GM12878 (cell line): Measurements from ENCODE around the gene SLC35F3. TPM values are rescaled to one million over a fixed set of nuclear protein-coding genes. Genes with fewer than 3 reads are reported as not detected.

Source experiments
- ATAC-seq: fragments of 200-7000 bp; cut with Tn5 transposase; 3 replicates; pipeline ENCODE4 v1.9.1; 2020; ENCODE audit warnings: mild to moderate bottlenecking, moderate library complexity
- BruUV-seq: library from RNA; stranded (reverse); fragments of 400-500 nt; replicated peaks from 2 replicates; lab custom pipeline; 2021; lab: Mats Ljungman, UMichigan
- CTCF ChIA-PET: fragments of 300-600 bp; sonication (Branson Sonifier 250); formaldehyde crosslinking; extraction: SDS; loops from one replicate; lab custom pipeline; 2021; ENCODE audit warnings: inconsistent platforms; lab: Yijun Ruan, JAX
- POLR2A ChIA-PET: fragments of 350-600 bp; formaldehyde crosslinking; extraction: SDS; loops from one replicate; lab custom pipeline; 2021; ENCODE audit warnings: inconsistent platforms; lab: Charles Lee
- RAD21 ChIA-PET: fragments of 300-600 bp; sonication (Branson Sonifier 250); formaldehyde crosslinking; loops from one replicate; lab custom pipeline; 2023; ENCODE audit warnings: antibody characterized with exemption; ENCODE audit not compliant: unreplicated experiment; lab: Charles Lee
- SMC1A ChIA-PET: fragments of 300-600 bp; sonication (Branson Sonifier 250); formaldehyde crosslinking; loops from one replicate; lab custom pipeline; 2023; ENCODE audit not compliant: unreplicated experiment, uncharacterized antibody; lab: Charles Lee
- DNase-seq: peaks from one replicate; pipeline ENCODE4 v3.0.0-alpha.2; 2011; ENCODE audit warnings: low read depth, low spot score
- FAIRE-seq: peaks from 3 replicates; lab custom pipeline; 2011; peaks lifted over from hg19 to GRCh38; lab: Jason Lieb, UNC
- H2AFZ ChIP-seq: 2 replicates; pipeline ENCODE4 v1.6.0; 2011; ENCODE audit warnings: low read depth, low read length, control low read depth; ENCODE audit not compliant: control insufficient read depth
- H3K27ac ChIP-seq: 2 replicates; pipeline ENCODE4 v1.5.1; 2011; ENCODE audit warnings: control low read depth; ENCODE audit not compliant: control insufficient read depth, insufficient read depth
- H3K27me3 ChIP-seq, 2 experiments: replicated peaks in 1 of 2; 2 replicates each; pipeline versions ENCODE4 v1.6.0 to v1.6.1; 2011; ENCODE audit warnings: low read length in 1 of 2; ENCODE audit not compliant: control insufficient read depth in 2 of 2, insufficient read depth in 2 of 2
- H3K36me3 ChIP-seq, 2 experiments: 2 replicates each; pipeline ENCODE4 v1.5.1; 2011; ENCODE audit warnings: low read length in 1 of 2; ENCODE audit not compliant: control insufficient read depth in 2 of 2, insufficient read depth in 2 of 2
- H3K4me1 ChIP-seq: 2 replicates; pipeline ENCODE4 v1.6.1; 2011; ENCODE audit warnings: mild to moderate bottlenecking, low read length, moderate library complexity, mixed read lengths; ENCODE audit not compliant: control insufficient read depth, insufficient read depth
- H3K4me2 ChIP-seq: 2 replicates; pipeline ENCODE4 v1.6.0; 2011; ENCODE audit warnings: control low read depth; ENCODE audit not compliant: control insufficient read depth, insufficient read depth
- H3K4me3 ChIP-seq: fragments of 200-600 bp; sonication (generic); 2 replicates; pipeline ENCODE4 v1.5.1; 2016
- H3K79me2 ChIP-seq: 2 replicates; pipeline ENCODE4 v1.6.0; 2011; ENCODE audit warnings: low read length; ENCODE audit not compliant: control insufficient read depth, insufficient read depth
- H3K9ac ChIP-seq: 2 replicates; pipeline ENCODE4 v1.8.0; 2011; ENCODE audit warnings: low read length, control low read depth, mixed read lengths; ENCODE audit not compliant: control insufficient read depth, insufficient read depth
- H3K9me3 ChIP-seq: replicated peaks from 3 replicates; pipeline ENCODE4 v1.5.1; 2011; ENCODE audit warnings: mild to moderate bottlenecking, low read length; ENCODE audit not compliant: control insufficient read depth, insufficient read depth
- H4K20me1 ChIP-seq: 2 replicates; pipeline ENCODE4 v1.6.0; 2011; ENCODE audit not compliant: control insufficient read depth, insufficient read depth
- ATF7 ChIP-seq: fragments of 450-650 bp; IDR thresholded peaks from 2 replicates; pipeline ENCODE4 v1.6.1; 2016; ENCODE audit warnings: low read depth, mild to moderate bottlenecking
- CHD1 ChIP-seq: IDR thresholded peaks from 2 replicates; pipeline ENCODE4 v1.6.1; 2012; ENCODE audit warnings: low read depth, low read length, improper control_type of control experiment
- EED ChIP-seq: sonication (generic); IDR thresholded peaks from 2 replicates; pipeline ENCODE4 v1.6.1; 2016; ENCODE audit warnings: antibody characterized with exemption, low read depth
- EGR1 ChIP-seq, 2 experiments: IDR thresholded peaks; 1 replicate in 1 of 2; 2 replicates in 1 of 2; pipeline ENCODE4 v1.6.1; 2011 to 2012; ENCODE audit warnings: low read depth in 2 of 2, low read length in 2 of 2, borderline replicate concordance in 1 of 2, mild to moderate bottlenecking in 1 of 2, moderate library complexity in 1 of 2
- GABPA ChIP-seq: IDR thresholded peaks from 2 replicates; pipeline ENCODE4 v1.6.1; 2014; ENCODE audit warnings: antibody characterized with exemption, low read depth, mild to moderate bottlenecking, inconsistent platforms
- HDAC6 ChIP-seq: fragments of 200-600 bp; sonication (generic); IDR thresholded peaks from one replicate; pipeline ENCODE4 v1.8.0; 2017; ENCODE audit warnings: antibody characterized with exemption; ENCODE audit not compliant: unreplicated experiment
- IKZF2 ChIP-seq, 2 experiments: fragments of 450-650 bp; IDR thresholded peaks; 2 replicates each; pipeline ENCODE4 v1.6.1; 2017; ENCODE audit warnings: mild to moderate bottlenecking in 2 of 2, moderate library complexity in 2 of 2
- JUNB ChIP-seq: IDR thresholded peaks from 2 replicates; pipeline ENCODE4 v1.6.1; 2016; ENCODE audit warnings: antibody characterized with exemption, mild to moderate bottlenecking
- JUND ChIP-seq: IDR thresholded peaks from 2 replicates; pipeline ENCODE4 v1.6.1; 2012; ENCODE audit warnings: low read depth, mild to moderate bottlenecking, low read length, improper control_type of control experiment, moderate library complexity
- KLF5 ChIP-seq: fragments of 450-650 bp; IDR thresholded peaks from 2 replicates; pipeline ENCODE4 v1.6.1; 2014; ENCODE audit warnings: mild to moderate bottlenecking; ENCODE audit not compliant: partially characterized antibody
- MTA3 ChIP-seq: IDR thresholded peaks from 2 replicates; pipeline ENCODE4 v1.6.1; 2012; ENCODE audit warnings: low read length, inconsistent platforms, borderline replicate concordance
- MYB ChIP-seq: fragments of 150-350 bp; IDR thresholded peaks from 2 replicates; pipeline ENCODE4 v1.6.1; 2014; ENCODE audit warnings: mild to moderate bottlenecking, low read depth, low read length, borderline replicate concordance
- SIX5 ChIP-seq: IDR thresholded peaks from 2 replicates; pipeline ENCODE4 v1.6.1; 2011; ENCODE audit warnings: mild to moderate bottlenecking, low read depth, low read length, moderate library complexity; ENCODE audit not compliant: severe bottlenecking
- SP1 ChIP-seq: IDR thresholded peaks from one replicate; pipeline ENCODE4 v1.6.1; 2011; ENCODE audit warnings: low read depth, low read length
- WGBS: methylation state at CpG from one replicate; pipeline ENCODE4 v1.1.6; 2016; ENCODE audit warnings: low lambda C conversion rate; ENCODE audit not compliant: insufficient replicate concordance, insufficient coverage; ENCODE audit errors: missing lambda C conversion rate; 5-methylcytosine and 5-hydroxymethylcytosine counted together
- in situ Hi-C: fragments of 300-500 bp; cut with MboI; formaldehyde crosslinking; loops from 9 replicates; pipeline ENCODE4 v1.14.3; 2018; ENCODE audit warnings: mixed read lengths
- intact Hi-C: fragments of 100-400 bp; cut with micrococcal nuclease; formaldehyde crosslinking; loops from one replicate; pipeline ENCODE4 v1.14.2; 2022; ENCODE audit not compliant: unreplicated experiment
- polyA plus RNA-seq, 11 experiments: library from polyadenylated mRNA; depleted of rRNA in 4 of 11; unstranded in 6 of 11; stranded (reverse) in 5 of 11; fragments of >200 nt; fragmentation: Nextera tagmentation in 4 of 11; fragmentation: Illumina TruSeq in 1 of 11; extraction: Ambion mirVana in 4 of 11; extraction: Trizol in 1 of 11; gene quantifications; 1 replicate in 1 of 11; 2 replicates in 10 of 11; pipeline versions ENCODE4 v1.2.1 to v1.2.3, GENCODE V29; 2011 to 2016; ENCODE audit warnings: inconsistent platforms in 2 of 11, missing spikeins in 2 of 11, low read depth in 1 of 11
- total RNA-seq, 4 experiments: library from RNA; depleted of rRNA in 3 of 4; stranded (reverse); fragments of >200 nt in 3 of 4; fragmentation: Illumina TruSeq in 1 of 4; extraction: Trizol in 1 of 4; gene quantifications; 2 replicates each; pipeline versions ENCODE4 v1.2.1 to v1.2.3, GENCODE V29; 2013 to 2021
- TF ChIP-seq, protein P1 (sequence below): IDR thresholded peaks from 2 replicates; pipeline ENCODE4 v1.6.1; 2012; ENCODE audit warnings: low read depth, low read length, improper control_type of control experiment
- TF ChIP-seq, protein P2 (sequence below): fragments of 450-650 bp; IDR thresholded peaks from 2 replicates; pipeline ENCODE4 v1.6.1; 2014; ENCODE audit warnings: mild to moderate bottlenecking
- TF ChIP-seq, protein P3 (sequence below): fragments of 450-650 bp; IDR thresholded peaks from 2 replicates; pipeline ENCODE4 v1.6.1; 2017; ENCODE audit warnings: mild to moderate bottlenecking, moderate library complexity

The SLC35F3 gene
- total and polyA plus RNA-seq, 10 of the 15 experiments (the other 5 are each of a cell fraction or from before 2014, with no cell fraction given) = 1.0 to 8.6 (median 5.7) TPM

DNA sequence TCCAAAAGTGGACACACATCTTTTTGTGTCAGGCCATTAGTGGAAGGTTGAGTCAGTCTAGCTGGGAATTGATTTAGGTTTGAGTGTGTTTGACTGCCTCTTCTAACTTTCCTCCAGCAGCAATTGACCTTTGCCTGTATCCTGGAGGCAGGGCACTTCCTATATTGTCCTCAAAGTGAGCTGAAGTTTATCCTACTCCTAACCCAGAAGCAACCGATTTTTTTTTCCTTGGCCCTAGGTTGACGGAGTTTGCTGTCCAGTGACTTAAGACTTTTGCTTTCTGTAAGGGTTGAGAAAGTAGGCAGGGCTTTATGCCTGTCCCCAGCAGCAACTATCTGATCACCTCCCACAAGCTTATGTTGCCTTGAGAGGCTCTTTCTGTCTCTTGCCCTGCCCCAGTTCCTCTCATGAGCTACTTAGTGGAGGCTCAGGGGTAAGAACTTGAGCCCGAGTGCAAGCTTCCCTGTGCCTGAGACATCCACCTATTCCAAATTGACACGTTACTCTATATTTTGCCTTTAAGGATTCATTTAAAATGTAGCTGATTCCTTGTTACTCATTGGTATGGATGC, 30.9 kb downstream of the SLC35F3 start (continued):
- TF ChIP-seq MYB = no peak
- TF ChIP-seq JUND = no peak
- TF ChIP-seq, protein P1, sequence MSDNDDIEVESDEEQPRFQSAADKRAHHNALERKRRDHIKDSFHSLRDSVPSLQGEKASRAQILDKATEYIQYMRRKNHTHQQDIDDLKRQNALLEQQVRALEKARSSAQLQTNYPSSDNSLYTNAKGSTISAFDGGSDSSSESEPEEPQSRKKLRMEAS = no peak
- TF ChIP-seq EED = no peak
- TF ChIP-seq CHD1 = no peak
- no peak for TF ChIP-seq MTA3
- no peak for TF ChIP-seq KLF5

DNA sequence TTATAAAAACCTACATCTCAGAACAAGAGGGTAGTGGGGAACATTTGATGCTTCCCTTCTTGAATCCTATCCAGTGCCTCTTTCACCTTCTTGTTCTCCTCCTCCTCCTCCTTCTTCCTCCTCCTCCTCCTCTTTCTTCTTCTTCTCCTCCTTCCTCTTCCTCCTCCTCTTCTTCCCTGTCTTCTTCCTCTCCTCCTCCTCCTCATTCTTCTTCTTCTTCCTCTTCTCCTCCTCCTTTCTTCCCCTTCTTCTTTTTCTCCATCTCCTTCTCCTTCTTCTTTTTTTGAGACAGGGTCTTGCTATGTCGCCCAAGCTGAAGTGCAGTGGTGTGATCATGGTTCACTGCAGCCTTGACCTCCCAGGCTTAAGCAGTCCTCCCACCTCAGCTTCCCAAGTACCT, 31.9 kb downstream of the SLC35F3 start:
- no peaks in the 10 kb centered on the region for H3K36me3 ChIP-seq
- no peaks in the 10 kb centered on the region for H3K79me2 ChIP-seq
- ChIA-PET POLR2A (no interaction called here), CTCF (no interaction called here), RAD21 (no interaction called here), SMC1A (no interaction called here)
- H3K27ac ChIP-seq = no peak overlapping the region
- H3K27me3 ChIP-seq = no peaks in the 10 kb centered on the region; a peak in 1 of 4 replicates
- no peaks in the 10 kb centered on the region for H3K9me3 ChIP-seq
- no peaks in the 10 kb centered on the region for H3K4me1 ChIP-seq
- H3K4me2 ChIP-seq = no peak overlapping the region
- DNase-seq (no peak), FAIRE-seq (no peak), ATAC-seq (no peak)
- no peak overlapping the region for H3K9ac ChIP-seq
- 8% methylated on average over 1 of the region's 1 CpG for WGBS
- no TSS peak for BruUV-seq
- no peak overlapping the region for H2AFZ ChIP-seq
- H3K4me3 ChIP-seq = no peak overlapping the region
- no peaks in the 10 kb centered on the region for H4K20me1 ChIP-seq
- in situ Hi-C loops = no loop called here
- intact Hi-C loops = no loop called here
- TF ChIP-seq, protein P2, sequence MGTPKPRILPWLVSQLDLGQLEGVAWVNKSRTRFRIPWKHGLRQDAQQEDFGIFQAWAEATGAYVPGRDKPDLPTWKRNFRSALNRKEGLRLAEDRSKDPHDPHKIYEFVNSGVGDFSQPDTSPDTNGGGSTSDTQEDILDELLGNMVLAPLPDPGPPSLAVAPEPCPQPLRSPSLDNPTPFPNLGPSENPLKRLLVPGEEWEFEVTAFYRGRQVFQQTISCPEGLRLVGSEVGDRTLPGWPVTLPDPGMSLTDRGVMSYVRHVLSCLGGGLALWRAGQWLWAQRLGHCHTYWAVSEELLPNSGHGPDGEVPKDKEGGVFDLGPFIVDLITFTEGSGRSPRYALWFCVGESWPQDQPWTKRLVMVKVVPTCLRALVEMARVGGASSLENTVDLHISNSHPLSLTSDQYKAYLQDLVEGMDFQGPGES = no peak
- no peak for TF ChIP-seq SIX5
- TF ChIP-seq, protein P1 = no peak
- no peak for TF ChIP-seq EGR1 (IDR thresholded peaks at IDR 0.05; ENCODE audit: borderline replicate concordance in 1 of 2, low read depth in 2 of 2, low read length in 2 of 2)
- no peak for TF ChIP-seq HDAC6
- TF ChIP-seq, protein P3, sequence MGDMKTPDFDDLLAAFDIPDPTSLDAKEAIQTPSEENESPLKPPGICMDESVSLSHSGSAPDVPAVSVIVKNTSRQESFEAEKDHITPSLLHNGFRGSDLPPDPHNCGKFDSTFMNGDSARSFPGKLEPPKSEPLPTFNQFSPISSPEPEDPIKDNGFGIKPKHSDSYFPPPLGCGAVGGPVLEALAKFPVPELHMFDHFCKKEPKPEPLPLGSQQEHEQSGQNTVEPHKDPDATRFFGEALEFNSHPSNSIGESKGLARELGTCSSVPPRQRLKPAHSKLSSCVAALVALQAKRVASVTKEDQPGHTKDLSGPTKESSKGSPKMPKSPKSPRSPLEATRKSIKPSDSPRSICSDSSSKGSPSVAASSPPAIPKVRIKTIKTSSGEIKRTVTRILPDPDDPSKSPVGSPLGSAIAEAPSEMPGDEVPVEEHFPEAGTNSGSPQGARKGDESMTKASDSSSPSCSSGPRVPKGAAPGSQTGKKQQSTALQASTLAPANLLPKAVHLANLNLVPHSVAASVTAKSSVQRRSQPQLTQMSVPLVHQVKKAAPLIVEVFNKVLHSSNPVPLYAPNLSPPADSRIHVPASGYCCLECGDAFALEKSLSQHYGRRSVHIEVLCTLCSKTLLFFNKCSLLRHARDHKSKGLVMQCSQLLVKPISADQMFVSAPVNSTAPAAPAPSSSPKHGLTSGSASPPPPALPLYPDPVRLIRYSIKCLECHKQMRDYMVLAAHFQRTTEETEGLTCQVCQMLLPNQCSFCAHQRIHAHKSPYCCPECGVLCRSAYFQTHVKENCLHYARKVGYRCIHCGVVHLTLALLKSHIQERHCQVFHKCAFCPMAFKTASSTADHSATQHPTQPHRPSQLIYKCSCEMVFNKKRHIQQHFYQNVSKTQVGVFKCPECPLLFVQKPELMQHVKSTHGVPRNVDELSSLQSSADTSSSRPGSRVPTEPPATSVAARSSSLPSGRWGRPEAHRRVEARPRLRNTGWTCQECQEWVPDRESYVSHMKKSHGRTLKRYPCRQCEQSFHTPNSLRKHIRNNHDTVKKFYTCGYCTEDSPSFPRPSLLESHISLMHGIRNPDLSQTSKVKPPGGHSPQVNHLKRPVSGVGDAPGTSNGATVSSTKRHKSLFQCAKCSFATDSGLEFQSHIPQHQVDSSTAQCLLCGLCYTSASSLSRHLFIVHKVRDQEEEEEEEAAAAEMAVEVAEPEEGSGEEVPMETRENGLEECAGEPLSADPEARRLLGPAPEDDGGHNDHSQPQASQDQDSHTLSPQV = no peak
- no peak for TF ChIP-seq ATF7
- no peak for TF ChIP-seq SP1
- TF ChIP-seq IKZF2 (IDR thresholded peaks at IDR 0.05) = no peak
- no peak for TF ChIP-seq GABPA
- no peak for TF ChIP-seq JUNB
